CD14-positive monocyte (primary cell): Measurements from ENCODE around the gene C3orf49. TPM values are rescaled to one million over a fixed set of nuclear protein-coding genes. Genes with fewer than 3 reads are reported as not detected.

Source experiments
- DNase-seq, 3 donors: peaks; one replicate each; pipeline ENCODE4 v3.0.0-alpha.2; 2011 to 2022
- H2AFZ ChIP-seq: 2 replicates; pipeline ENCODE4 v1.6.0; 2012; ENCODE audit warnings: mild to moderate bottlenecking, low read depth, low read length, inconsistent platforms; ENCODE audit not compliant: insufficient read depth, poor library complexity, severe bottlenecking
- H3K27ac ChIP-seq, 2 donors: 1 replicate in 1 of 2; 2 replicates in 1 of 2; pipeline ENCODE4 v1.5.1; 2012 to 2013; ENCODE audit warnings: low read length in 2 of 2, control low read depth in 1 of 2, inconsistent platforms in 1 of 2, low read depth in 1 of 2, mild to moderate bottlenecking in 1 of 2
- H3K27me3 ChIP-seq, 2 donors: one replicate each; pipeline versions ENCODE4 v1.6.0 to v1.6.1; 2011 to 2013; ENCODE audit warnings: low read length in 2 of 2; ENCODE audit not compliant: control insufficient read depth in 2 of 2, insufficient read depth in 2 of 2
- H3K36me3 ChIP-seq, 2 donors: replicated peaks in 1 of 2; 1 replicate in 1 of 2; 2 replicates in 1 of 2; pipeline versions ENCODE4 v1.5.1 to v1.6.1; 2012 to 2013; ENCODE audit warnings: low read length in 2 of 2, control low read depth in 1 of 2, inconsistent platforms in 1 of 2, mild to moderate bottlenecking in 1 of 2; ENCODE audit not compliant: insufficient read depth in 2 of 2, control insufficient read depth in 1 of 2
- H3K4me1 ChIP-seq, 2 donors: 1 replicate in 1 of 2; 2 replicates in 1 of 2; pipeline versions ENCODE4 v1.5.1 to v1.6.1; 2012 to 2013; ENCODE audit warnings: low read length in 2 of 2, control low read depth in 1 of 2, inconsistent platforms in 1 of 2, mild to moderate bottlenecking in 1 of 2, moderate library complexity in 1 of 2; ENCODE audit not compliant: insufficient read depth in 2 of 2, control insufficient read depth in 1 of 2
- H3K4me2 ChIP-seq: replicated peaks from 2 replicates; pipeline ENCODE3; 2012; ENCODE audit warnings: low read length, moderate library complexity, mild to moderate bottlenecking; ENCODE audit not compliant: poor library complexity, severe bottlenecking; ENCODE audit errors: extremely low read depth
- H3K4me3 ChIP-seq, 3 experiments: fragments of 200-600 bp in 1 of 3; sonication (generic) in 1 of 3; replicated peaks in 1 of 3; 1 replicate in 2 of 3; 2 replicates in 1 of 3; pipeline ENCODE4 v1.5.1; 2011 to 2013; ENCODE audit warnings: low read length in 3 of 3, mild to moderate bottlenecking in 3 of 3, control low read depth in 2 of 3, low read depth in 2 of 3, inconsistent platforms in 1 of 3, moderate library complexity in 1 of 3
- H3K79me2 ChIP-seq: 2 replicates; pipeline ENCODE4 v1.6.0; 2012; ENCODE audit warnings: mild to moderate bottlenecking, control low read depth, inconsistent platforms, low read length, moderate library complexity; ENCODE audit not compliant: insufficient read depth
- H3K9ac ChIP-seq: 2 replicates; pipeline ENCODE4 v1.6.0; 2017; ENCODE audit warnings: low read length, mild to moderate bottlenecking; ENCODE audit not compliant: insufficient read depth, poor library complexity, severe bottlenecking
- H3K9me3 ChIP-seq, 2 donors: replicated peaks in 1 of 2; 1 replicate in 1 of 2; 2 replicates in 1 of 2; pipeline versions ENCODE4 v1.5.1 to v1.6.1; 2012 to 2013; ENCODE audit warnings: low read length in 2 of 2, control low read depth in 1 of 2; ENCODE audit not compliant: control insufficient read depth in 1 of 2, insufficient read depth in 1 of 2
- H4K20me1 ChIP-seq: 2 replicates; pipeline ENCODE4 v1.6.0; 2012; ENCODE audit warnings: mild to moderate bottlenecking, low read length, control low read depth, moderate library complexity; ENCODE audit not compliant: insufficient read depth
- H3K27ac Mint-ChIP-seq, 7 donors: one replicate each; pipeline ENCODE4 v1.8.0; 2020; ENCODE audit warnings: mild to moderate bottlenecking in 7 of 7, mixed read lengths in 7 of 7, moderate library complexity in 6 of 7, inconsistent platforms in 2 of 7
- H3K27me3 Mint-ChIP-seq, 3 donors: one replicate each; pipeline ENCODE4 v1.8.0; 2021 to 2022; ENCODE audit warnings: low read depth in 3 of 3, mild to moderate bottlenecking in 3 of 3, mixed read lengths in 3 of 3, moderate library complexity in 3 of 3, inconsistent platforms in 1 of 3
- H3K36me3 Mint-ChIP-seq, 2 donors: one replicate each; pipeline ENCODE4 v1.8.0; 2020; ENCODE audit warnings: mixed read lengths in 2 of 2, inconsistent platforms in 1 of 2, mild to moderate bottlenecking in 1 of 2
- H3K4me1 Mint-ChIP-seq: one replicate; pipeline ENCODE4 v1.8.0; 2020; ENCODE audit warnings: mild to moderate bottlenecking, mixed read lengths
- H3K4me3 Mint-ChIP-seq, 2 donors: one replicate each; pipeline ENCODE4 v1.8.0; 2020; ENCODE audit warnings: mild to moderate bottlenecking in 2 of 2, mixed read lengths in 2 of 2, moderate library complexity in 1 of 2
- H3K9me3 Mint-ChIP-seq, 7 donors: one replicate each; pipeline ENCODE4 v1.8.0; 2020 to 2022; ENCODE audit warnings: mixed read lengths in 7 of 7, mild to moderate bottlenecking in 6 of 7, moderate library complexity in 6 of 7, inconsistent platforms in 2 of 7
- CTCF ChIP-seq: fragments of 200-600 bp; IDR thresholded peaks from one replicate; pipeline ENCODE4 v1.8.0; 2022; ENCODE audit warnings: antibody characterized with exemption, mild to moderate bottlenecking
- WGBS: methylation state at CpG from one replicate; pipeline ENCODE4 v1.1.5; 2013; ENCODE audit warnings: missing lambda C conversion rate; ENCODE audit not compliant: insufficient coverage; 5-methylcytosine and 5-hydroxymethylcytosine counted together
- intact Hi-C, 2 donors: fragments of 100-400 bp; cut with micrococcal nuclease; formaldehyde crosslinking; loops; one replicate each; pipeline versions ENCODE4 v1.15.0 to v1.15.1; 2023
- polyA plus RNA-seq, 3 donors: library from polyadenylated mRNA; depleted of rRNA in 1 of 3; unstranded in 2 of 3; stranded (reverse) in 1 of 3; fragments of 300-500 nt in 2 of 3; fragments of >200 nt in 1 of 3; fragmentation: Illumina TruSeq in 2 of 3; gene quantifications; 1 replicate in 2 of 3; 2 replicates in 1 of 3; pipeline ENCODE4 v1.2.3, GENCODE V29; 2012 to 2021

C3orf49 gene
- polyA plus RNA-seq, 3 donors, result not detected

- no peak overlapping the region for H2AFZ ChIP-seq
- peaks cover 0 to 2% (median 0%) of the 10 kb centered on the region in 3 donors for H3K27me3 Mint-ChIP-seq
- H3K36me3 ChIP-seq, result peaks cover 4 to 19% of the 10 kb centered on the region in 2 donors
- peaks cover 94% of the 10 kb centered on the region for H4K20me1 ChIP-seq
- H3K27ac ChIP-seq, result no peak overlapping the region
- H3K79me2 ChIP-seq, result peaks cover 94% of the 10 kb centered on the region
- H3K4me1 ChIP-seq, result peaks cover 0 to 17% of the 10 kb centered on the region in 2 donors
- no peaks in the 10 kb centered on the region for H3K27me3 ChIP-seq
- no peaks in the 10 kb centered on the region for H3K9me3 Mint-ChIP-seq
- TF ChIP-seq CTCF, result no peak
- no peak overlapping the region for H3K4me3 Mint-ChIP-seq
- intact Hi-C loops, result no loop called here
- H3K4me2 ChIP-seq, result no peak overlapping the region
- H3K4me1 Mint-ChIP-seq, result peaks cover 13% of the 10 kb centered on the region
- peaks cover 15 to 25% of the 10 kb centered on the region in 2 donors for H3K36me3 Mint-ChIP-seq
- DNase-seq, result no peak
- H3K9ac ChIP-seq, result no peak overlapping the region
- H3K9me3 ChIP-seq, result no peaks in the 10 kb centered on the region
- no peak overlapping the region for H3K4me3 ChIP-seq
- H3K27ac Mint-ChIP-seq, result peak overlapping the region in 1 of 7 donors; percentile 43
- WGBS, result no CpG with 5 or more reads among the region's 1 CpG
Observed at GRCh38 chr3:63892773-63893352, 73.8 kb downstream of the C3orf49 start.

- WGBS, result no CpG with 5 or more reads among the region's 5 CpGs
- Histone ChIP-seq H3K4me1 (peaks cover 0 to 21% of the 10 kb centered on the region in 2 donors), H3K4me2 (no peak overlapping the region), H3K27ac (peak overlapping the region in 1 of 2 donors; percentile 38), H3K9me3 (no peaks in the 10 kb centered on the region), H2AFZ (no peak overlapping the region), H3K9ac (no peak overlapping the region), H3K27me3 (no peaks in the 10 kb centered on the region), H3K36me3 (peaks cover 20 to 45% of the 10 kb centered on the region in 2 donors), H3K4me3 (no peak overlapping the region), H4K20me1 (peaks cover 74% of the 10 kb centered on the region), H3K79me2 (peaks cover 72% of the 10 kb centered on the region)
- Mint-ChIP-seq H3K4me3 (no peak overlapping the region), H3K9me3 (peaks cover 0 to 1% (median 0%) of the 10 kb centered on the region in 7 donors), H3K36me3 (peaks cover 33 to 48% of the 10 kb centered on the region in 2 donors), H3K27ac (peak overlapping the region in 5 of 7 donors; percentile 1 to 87 (median 69)), H3K4me1 (peaks cover 20% of the 10 kb centered on the region), H3K27me3 (peaks cover 0 to 2% (median 0%) of the 10 kb centered on the region in 3 donors)
- intact Hi-C loops, result no loop called here
- no peak for TF ChIP-seq CTCF
- no peak for DNase-seq
Observed at GRCh38 chr3:63895422-63896189, 76.5 kb downstream of the C3orf49 start.
